ENCODE results near the gene E2F8.

Gene E2F8

GRCh38 chr11:19194620-19195308 lies 46.0 kb downstream of the E2F8 start:
- TF ChIP-seq CEBPB (IDR thresholded peaks at IDR 0.05), result no peak
- TF ChIP-seq EP300 (IDR thresholded peaks at IDR 0.05; ENCODE audit: borderline replicate concordance), result no peak
- no peak for TF ChIP-seq YY1 (IDR thresholded peaks at IDR 0.05; ENCODE audit: low read depth)
- TF ChIP-seq RAD21 (IDR thresholded peaks at IDR 0.05; ENCODE audit: low read depth), result no peak

DNA sequence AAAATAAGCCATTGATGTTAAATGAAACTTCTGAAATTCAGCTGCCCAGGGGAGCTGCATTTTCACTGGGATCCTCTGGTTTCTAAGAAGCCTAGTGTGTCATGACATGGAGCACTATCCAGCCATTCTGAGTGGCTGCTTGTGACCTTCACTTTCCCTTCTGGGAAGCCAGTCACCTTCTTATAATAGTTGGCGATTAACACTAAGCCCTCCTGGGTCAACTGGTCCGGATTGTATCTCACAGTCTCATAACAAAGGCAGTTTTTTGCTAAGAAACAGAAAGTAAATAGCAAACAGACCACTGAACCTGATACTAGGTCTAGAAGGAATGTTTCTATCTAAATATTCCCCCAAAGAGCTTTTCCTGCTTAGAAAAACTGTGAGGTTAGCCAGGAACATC lies 46.8 kb downstream of the E2F8 start:
- no peak for TF ChIP-seq EGR1 (IDR thresholded peaks at IDR 0.05)
- no peak for TF ChIP-seq NFIC (IDR thresholded peaks at IDR 0.05)
- TF ChIP-seq REST (IDR thresholded peaks at IDR 0.05; ENCODE audit: low read depth), result no peak
- no peak for TF ChIP-seq CREB1 (IDR thresholded peaks at IDR 0.05; ENCODE audit: low read depth)
- no peak for TF ChIP-seq FOXM1 (IDR thresholded peaks at IDR 0.05; ENCODE audit: borderline replicate concordance, low read depth)
- TF ChIP-seq, protein P1, sequence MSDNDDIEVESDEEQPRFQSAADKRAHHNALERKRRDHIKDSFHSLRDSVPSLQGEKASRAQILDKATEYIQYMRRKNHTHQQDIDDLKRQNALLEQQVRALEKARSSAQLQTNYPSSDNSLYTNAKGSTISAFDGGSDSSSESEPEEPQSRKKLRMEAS (IDR thresholded peaks at IDR 0.05), result no peak
- TF ChIP-seq TAF1 (IDR thresholded peaks at IDR 0.05; ENCODE audit: low read depth), result no peak
- no peak for TF ChIP-seq TEAD4 (IDR thresholded peaks at IDR 0.05)

DNA sequence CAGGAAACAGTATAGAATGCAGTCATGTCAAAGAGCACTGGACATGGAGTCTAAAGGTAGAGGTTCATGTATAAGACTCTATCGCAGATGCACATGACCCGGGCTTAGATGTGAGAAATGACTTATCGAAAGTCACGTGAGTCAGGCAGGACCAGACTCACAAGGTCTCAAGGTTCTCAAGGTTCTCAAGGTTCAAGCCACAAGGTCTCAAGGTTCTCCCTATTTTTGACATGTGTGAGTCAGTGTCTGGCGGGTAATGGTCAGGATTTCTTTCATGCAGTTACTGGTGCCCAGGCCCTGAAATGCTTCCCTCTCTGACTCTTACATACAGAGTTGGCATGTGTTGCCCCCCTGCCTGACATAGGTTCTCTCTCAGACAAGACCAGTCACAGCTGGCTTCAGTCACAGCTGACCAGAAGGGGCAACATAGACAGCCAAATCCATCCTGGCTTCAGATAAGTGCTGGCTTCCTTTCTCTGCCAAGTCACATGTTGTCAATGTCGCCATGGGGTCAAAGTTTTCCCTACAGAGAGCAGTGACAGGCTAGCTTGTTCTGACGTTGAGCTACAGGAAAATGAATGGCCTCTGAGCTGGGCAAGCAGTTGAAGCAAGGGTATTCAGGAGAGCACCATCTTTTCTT lies 49.1 kb downstream of the E2F8 start:
- TF ChIP-seq RAD21 (IDR thresholded peaks at IDR 0.05; ENCODE audit: low read depth) (no peak), YY1 (IDR thresholded peaks at IDR 0.05; ENCODE audit: low read depth) (no peak)

DNA sequence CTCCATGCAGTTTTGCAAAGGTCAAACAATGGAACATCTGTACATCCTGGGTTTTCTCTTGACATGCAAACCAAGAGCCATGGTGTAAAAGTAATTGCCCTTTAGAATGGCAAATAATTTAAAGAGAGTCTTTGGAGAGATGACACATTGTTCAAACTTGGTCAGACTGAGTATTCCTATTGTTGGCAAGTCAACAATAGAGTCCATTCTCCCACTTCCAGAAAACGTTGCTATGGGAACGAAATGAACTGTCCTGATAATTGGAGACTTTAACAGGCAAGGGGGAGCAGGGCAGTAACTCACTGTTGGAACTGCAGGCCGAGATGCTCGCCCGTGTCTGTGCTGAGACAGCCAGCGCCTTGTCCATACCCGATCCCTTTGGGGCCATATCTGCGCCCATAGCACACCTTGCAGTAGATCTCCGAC lies 52.9 kb downstream of the E2F8 start:
- TF ChIP-seq, protein P1 (IDR thresholded peaks at IDR 0.05), result no peak

DNA sequence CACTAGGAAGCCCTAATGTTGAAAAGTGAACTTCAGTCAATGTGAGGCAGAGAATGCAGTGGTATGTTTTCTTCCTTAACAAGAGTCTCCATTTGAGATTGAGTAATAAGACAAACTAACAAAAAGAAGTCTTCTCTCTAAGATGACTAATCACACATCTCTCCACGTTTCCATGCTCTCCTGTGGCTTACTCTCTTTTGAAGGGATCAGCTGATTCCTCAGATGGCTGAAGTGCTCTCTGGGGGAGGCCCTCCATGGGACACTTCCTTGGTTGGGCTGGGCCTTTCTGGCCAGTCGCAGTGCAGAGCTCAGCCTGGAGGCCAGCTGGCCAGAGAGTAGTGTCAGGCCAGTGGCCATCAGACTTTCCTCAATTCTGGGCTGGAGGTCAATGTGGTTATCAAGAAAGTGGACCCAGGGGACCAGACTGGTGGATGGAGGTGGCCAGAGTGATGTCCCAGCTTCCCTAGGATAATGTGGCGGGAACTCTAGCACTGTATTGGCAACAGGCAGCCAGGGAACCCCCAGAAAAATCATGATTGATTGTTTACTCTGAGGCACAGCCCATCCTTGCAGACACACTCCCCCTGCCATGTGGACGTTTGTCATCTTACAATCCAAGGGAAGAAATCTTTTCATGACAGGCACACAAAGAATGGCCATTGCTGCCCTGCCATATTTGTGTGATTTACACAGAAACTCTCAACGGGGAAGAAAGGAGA lies 53.5 kb downstream of the E2F8 start:
- TF ChIP-seq, protein P1 (IDR thresholded peaks at IDR 0.05), result no peak
- TF ChIP-seq NFIC (IDR thresholded peaks at IDR 0.05) (no peak), CREB1 (IDR thresholded peaks at IDR 0.05; ENCODE audit: low read depth) (no peak), CEBPB (IDR thresholded peaks at IDR 0.05) (no peak), TEAD4 (IDR thresholded peaks at IDR 0.05) (no peak), YY1 (IDR thresholded peaks at IDR 0.05; ENCODE audit: low read depth) (no peak), REST (IDR thresholded peaks at IDR 0.05; ENCODE audit: low read depth) (no peak), ZBTB7A (IDR thresholded peaks at IDR 0.05; ENCODE audit: low read depth) (no peak), EP300 (IDR thresholded peaks at IDR 0.05; ENCODE audit: borderline replicate concordance) (no peak), FOXM1 (IDR thresholded peaks at IDR 0.05; ENCODE audit: borderline replicate concordance, low read depth) (no peak), TCF12 (IDR thresholded peaks at IDR 0.05; ENCODE audit: low read depth) (no peak), TAF1 (IDR thresholded peaks at IDR 0.05; ENCODE audit: low read depth) (no peak), RAD21 (IDR thresholded peaks at IDR 0.05; ENCODE audit: low read depth) (no peak), EGR1 (IDR thresholded peaks at IDR 0.05) (no peak)
- TF ChIP-seq, protein P2, sequence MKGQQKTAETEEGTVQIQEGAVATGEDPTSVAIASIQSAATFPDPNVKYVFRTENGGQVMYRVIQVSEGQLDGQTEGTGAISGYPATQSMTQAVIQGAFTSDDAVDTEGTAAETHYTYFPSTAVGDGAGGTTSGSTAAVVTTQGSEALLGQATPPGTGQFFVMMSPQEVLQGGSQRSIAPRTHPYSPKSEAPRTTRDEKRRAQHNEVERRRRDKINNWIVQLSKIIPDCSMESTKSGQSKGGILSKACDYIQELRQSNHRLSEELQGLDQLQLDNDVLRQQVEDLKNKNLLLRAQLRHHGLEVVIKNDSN (IDR thresholded peaks at IDR 0.05), result no peak

DNA sequence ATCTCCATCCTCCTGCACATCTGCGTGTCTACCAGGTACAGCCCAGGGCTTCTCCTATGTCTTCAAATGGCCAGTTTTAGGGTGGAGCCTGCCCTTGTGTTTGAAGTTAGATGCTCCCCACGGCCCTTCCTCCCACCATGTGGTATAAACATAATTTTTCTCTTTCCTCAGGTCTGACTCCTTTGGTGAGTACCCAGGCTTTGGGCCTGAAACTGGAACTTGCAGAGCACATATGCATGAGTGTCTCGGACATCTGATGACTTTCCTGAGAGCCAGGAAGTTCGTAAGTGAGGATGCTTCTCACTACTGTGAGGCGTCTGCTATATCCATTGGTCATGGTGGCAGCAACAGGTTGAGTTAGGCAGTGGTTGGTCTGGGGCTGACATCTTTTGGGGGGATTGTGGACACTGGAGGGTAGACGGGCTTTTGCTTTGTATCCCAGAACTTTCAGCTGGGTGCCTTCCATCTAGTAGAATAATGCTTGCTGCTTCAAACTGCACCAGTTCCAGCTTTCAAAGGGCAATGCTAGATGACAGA lies 55.2 kb downstream of the E2F8 start:
- TF ChIP-seq FOXM1 (IDR thresholded peaks at IDR 0.05; ENCODE audit: borderline replicate concordance, low read depth), result no peak

Data from Ishikawa (cell line).